Left lung (tissue), 14 donors: ENCODE data around the gene GJA9. TPM values are rescaled to one million over a fixed set of nuclear protein-coding genes. Genes with fewer than 3 reads are reported as not detected.

Experiments used
- ATAC-seq: fragments of 200-7000 bp; cut with Tn5 transposase; one replicate; pipeline ENCODE4 v1.9.1; 2020; ENCODE audit warnings: moderate library complexity
- DNase-seq, 4 donors: peaks; one replicate each; pipeline ENCODE4 v3.0.0-alpha.2; 2013 to 2020
- H3K27ac ChIP-seq, 2 donors: fragments of 200-600 bp; sonication (generic) in 1 of 2; one replicate each; pipeline versions ENCODE4 v1.5.0 to v1.8.0; 2020 to 2021
- H3K27me3 ChIP-seq, 2 donors: fragments of 200-600 bp; sonication (generic) in 1 of 2; one replicate each; pipeline versions ENCODE4 v1.5.0 to v1.8.0; 2020 to 2021
- H3K36me3 ChIP-seq, 2 donors: fragments of 200-600 bp; sonication (generic) in 1 of 2; one replicate each; pipeline versions ENCODE4 v1.5.0 to v1.8.0; 2020 to 2021
- H3K4me1 ChIP-seq, 2 donors: fragments of 200-600 bp; one replicate each; pipeline ENCODE4 v1.8.0; 2021
- H3K4me3 ChIP-seq, 2 donors: fragments of 200-600 bp; sonication (generic) in 1 of 2; one replicate each; pipeline versions ENCODE4 v1.5.0 to v1.8.0; 2020 to 2021; ENCODE audit warnings: mild to moderate bottlenecking in 1 of 2
- H3K9me3 ChIP-seq, 2 donors: fragments of 200-600 bp; sonication (generic) in 1 of 2; one replicate each; pipeline versions ENCODE4 v1.5.0 to v1.8.0; 2020 to 2021
- intact Hi-C, 2 donors: fragments of 100-400 bp; cut with DNase I; formaldehyde crosslinking; loops; one replicate each; pipeline versions ENCODE4 v1.11.2 to v1.14.2; 2022
- long read RNA-seq, 12 donors: library from polyadenylated mRNA in 2 of 12; unstranded in 2 of 12; transcript quantifications; one replicate each; pipeline ENCODE4 v2.0.0 and lab custom pipeline, GENCODE V29; 2019 to 2026
- polyA plus RNA-seq, 6 donors: library from polyadenylated mRNA; unstranded; fragments of 120-200 nt; gene quantifications; one replicate each; pipeline ENCODE4 v1.2.1, GENCODE V29; 2013; ENCODE audit not compliant: insufficient read length in 6 of 6
- total RNA-seq, 2 donors: library from RNA; stranded (reverse); fragmentation: NEBNext Ultra II Directional; extraction: Animal tissue kit (Norgen Biotek cat#: 25700); gene quantifications; one replicate each; pipeline ENCODE4 v1.2.1, GENCODE V29; 2021
- TF ChIP-seq, protein P1 (sequence below), 2 donors: fragments of 200-600 bp; sonication (generic) in 1 of 2; IDR thresholded peaks; one replicate each; pipeline versions ENCODE4 v1.5.0 to v1.8.0; 2021; ENCODE audit warnings: antibody characterized with exemption in 2 of 2
- donor health status: DM: no; HTN: yes; CAD: no.
- donor health status: DM: no; HTN: no; CAD: no.

Gene GJA9
- under 1 TPM in 1 of 2 donors, not detected in 1; 0.15 TPM for total RNA-seq
- polyA plus RNA-seq: under 1 TPM; 0.26 to 0.81 (median 0.41) TPM
- long read RNA-seq, donor 1: 0 reads
- long read RNA-seq, donor 2: 0 reads
- long read RNA-seq, donor 3: 0 reads
- long read RNA-seq, donor 4, partial matches to known transcripts: 0 of 1 reads
- long read RNA-seq, donor 4, other reads (novel, unspliced or antisense): 0 of 1 reads
- long read RNA-seq, donor 5: 0 reads
- long read RNA-seq, donor 6: 0 reads
- long read RNA-seq, donor 7: 0 reads
- long read RNA-seq, donor 8, partial matches to known transcripts: 0 of 2 reads
- long read RNA-seq, donor 8, other reads (novel, unspliced or antisense): 0 of 2 reads
- long read RNA-seq, donor 9: 0 reads
- long read RNA-seq, donor 10: 0 reads
- long read RNA-seq, donor 11, partial matches to known transcripts: 0 of 1 reads
- long read RNA-seq, donor 11, other reads (novel, unspliced or antisense): 0 of 1 reads
- long read RNA-seq, donor 12, partial matches to known transcripts: 0 of 2 reads
- long read RNA-seq, donor 12, other reads (novel, unspliced or antisense): 0 of 2 reads

DNA sequence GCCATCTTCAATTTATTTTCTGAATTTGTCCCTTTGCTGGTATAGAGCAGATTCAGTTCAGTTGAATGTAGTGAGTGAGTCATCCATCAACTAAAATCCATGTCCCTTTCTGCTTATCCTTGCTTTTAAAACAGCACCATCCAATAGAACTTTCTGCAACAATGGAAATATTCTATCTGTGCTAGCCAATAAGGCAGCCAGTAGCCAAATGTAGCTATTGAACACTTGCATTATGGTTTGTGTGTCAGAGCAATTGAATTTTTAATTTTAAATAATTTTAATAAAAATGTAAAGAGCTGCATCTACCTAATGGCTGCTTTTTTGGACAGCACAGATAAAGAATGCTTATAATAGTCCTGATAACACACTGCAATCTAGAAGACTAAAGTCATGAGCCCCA is at the start of gene GJA9:
TSS of gene GJA9 (minus strand) at position 101 of the 400 bp plus-strand sequence. CDS start 5,489 bp downstream, outside the sequence.
- no peak within 1 kb of the TSS for H3K4me3 ChIP-seq
- H3K27ac ChIP-seq: no peak within 1 kb of the TSS
- no peaks in the 10 kb centered on the region for H3K9me3 ChIP-seq
- TF ChIP-seq, protein P1, sequence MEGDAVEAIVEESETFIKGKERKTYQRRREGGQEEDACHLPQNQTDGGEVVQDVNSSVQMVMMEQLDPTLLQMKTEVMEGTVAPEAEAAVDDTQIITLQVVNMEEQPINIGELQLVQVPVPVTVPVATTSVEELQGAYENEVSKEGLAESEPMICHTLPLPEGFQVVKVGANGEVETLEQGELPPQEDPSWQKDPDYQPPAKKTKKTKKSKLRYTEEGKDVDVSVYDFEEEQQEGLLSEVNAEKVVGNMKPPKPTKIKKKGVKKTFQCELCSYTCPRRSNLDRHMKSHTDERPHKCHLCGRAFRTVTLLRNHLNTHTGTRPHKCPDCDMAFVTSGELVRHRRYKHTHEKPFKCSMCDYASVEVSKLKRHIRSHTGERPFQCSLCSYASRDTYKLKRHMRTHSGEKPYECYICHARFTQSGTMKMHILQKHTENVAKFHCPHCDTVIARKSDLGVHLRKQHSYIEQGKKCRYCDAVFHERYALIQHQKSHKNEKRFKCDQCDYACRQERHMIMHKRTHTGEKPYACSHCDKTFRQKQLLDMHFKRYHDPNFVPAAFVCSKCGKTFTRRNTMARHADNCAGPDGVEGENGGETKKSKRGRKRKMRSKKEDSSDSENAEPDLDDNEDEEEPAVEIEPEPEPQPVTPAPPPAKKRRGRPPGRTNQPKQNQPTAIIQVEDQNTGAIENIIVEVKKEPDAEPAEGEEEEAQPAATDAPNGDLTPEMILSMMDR (IDR thresholded peaks at IDR 0.05): no peak
- intact Hi-C loops: no loop called here
- H3K4me1 ChIP-seq: no peaks in the 10 kb centered on the region
- ATAC-seq: no peak
- DNase-seq: no peak
- no peaks in the 10 kb centered on the region for H3K27me3 ChIP-seq
- H3K36me3 ChIP-seq: no peaks in the 10 kb centered on the region

DNA sequence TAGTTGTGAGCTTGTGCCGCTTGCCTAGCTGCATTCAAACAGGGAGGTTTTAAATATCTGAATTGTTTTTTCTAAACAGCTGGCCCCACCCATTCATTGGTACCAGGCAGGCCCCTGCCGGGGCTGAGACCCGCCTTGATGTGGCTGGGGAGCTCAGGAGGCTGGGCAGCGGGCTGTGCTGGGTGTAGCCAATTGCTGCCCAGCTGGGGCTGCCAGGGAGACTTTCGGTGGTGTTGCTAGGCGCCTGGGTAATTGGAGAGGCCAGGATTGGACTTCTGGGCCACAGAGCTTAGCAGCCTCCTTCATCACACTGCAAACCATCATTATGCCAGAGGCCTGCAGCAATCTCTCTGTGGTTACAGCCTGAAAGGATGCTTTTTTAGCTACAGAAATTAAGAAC is 48.1 kb upstream of the GJA9 start:
- intact Hi-C loops: no loop called here

DNA sequence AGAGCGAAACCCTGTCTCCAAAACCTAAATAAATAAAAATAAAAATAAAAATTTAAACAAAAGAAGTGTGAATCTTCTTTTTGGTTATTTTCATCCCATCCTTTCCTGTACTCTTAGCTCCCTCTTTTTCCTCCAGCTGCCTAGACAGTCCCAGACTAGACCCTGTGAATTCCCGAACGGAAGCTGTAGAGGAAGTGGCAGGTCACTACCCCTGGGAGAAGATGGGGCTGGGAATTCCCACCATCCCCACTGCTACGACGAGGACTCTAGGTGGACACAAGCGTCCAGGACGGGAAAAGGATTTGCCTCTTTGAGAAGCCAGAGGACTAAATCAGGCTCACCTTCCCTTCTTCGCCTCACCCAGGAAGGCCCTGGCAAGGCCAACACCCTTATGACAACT is 47.7 kb upstream of the GJA9 start:
- Histone ChIP-seq H3K4me1 (no peaks in the 10 kb centered on the region), H3K9me3 (no peaks in the 10 kb centered on the region), H3K36me3 (no peaks in the 10 kb centered on the region), H3K4me3 (no peak overlapping the region), H3K27ac (no peak overlapping the region), H3K27me3 (no peaks in the 10 kb centered on the region)
- ATAC-seq (no peak), DNase-seq (no peak)
- intact Hi-C loops: no loop called here
- TF ChIP-seq, protein P1 (IDR thresholded peaks at IDR 0.05): no peak

More for the DNA sequence above, 48.1 kb upstream of the GJA9 start:
- no peaks in the 10 kb centered on the region for H3K4me1 ChIP-seq
- no peak for DNase-seq
- no peak for ATAC-seq
- TF ChIP-seq, protein P1 (IDR thresholded peaks at IDR 0.05): no peak
- no peaks in the 10 kb centered on the region for H3K36me3 ChIP-seq
- H3K4me3 ChIP-seq: no peak overlapping the region
- H3K27me3 ChIP-seq: no peaks in the 10 kb centered on the region
- H3K9me3 ChIP-seq: no peaks in the 10 kb centered on the region
- no peak overlapping the region for H3K27ac ChIP-seq

DNA sequence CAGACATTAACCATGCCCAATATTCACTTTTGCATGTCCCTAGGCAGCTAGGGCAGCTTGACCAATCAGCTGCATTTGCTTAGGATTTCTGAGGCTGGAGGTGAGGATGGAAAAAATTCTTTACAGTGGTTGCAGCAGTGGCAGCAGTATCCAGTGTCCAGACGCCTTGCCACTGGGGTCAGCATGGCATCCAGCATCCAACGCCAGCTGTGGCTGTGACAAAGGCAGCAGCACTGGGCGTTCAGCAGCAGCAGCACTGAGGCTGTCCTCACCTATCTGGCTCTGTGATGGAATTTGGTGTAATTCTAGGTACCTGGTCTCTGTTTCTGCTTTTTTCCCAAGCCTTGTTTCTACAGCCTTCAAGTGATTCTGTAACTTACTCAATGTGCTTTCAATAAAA is 44.7 kb upstream of the GJA9 start:
- Histone ChIP-seq H3K9me3 (no peaks in the 10 kb centered on the region), H3K36me3 (no peaks in the 10 kb centered on the region), H3K27me3 (no peaks in the 10 kb centered on the region), H3K27ac (no peak overlapping the region), H3K4me3 (no peak overlapping the region), H3K4me1 (no peaks in the 10 kb centered on the region)
- no peak for DNase-seq
- intact Hi-C loops: no loop called here
- TF ChIP-seq, protein P1 (IDR thresholded peaks at IDR 0.05): no peak
- ATAC-seq: no peak

DNA sequence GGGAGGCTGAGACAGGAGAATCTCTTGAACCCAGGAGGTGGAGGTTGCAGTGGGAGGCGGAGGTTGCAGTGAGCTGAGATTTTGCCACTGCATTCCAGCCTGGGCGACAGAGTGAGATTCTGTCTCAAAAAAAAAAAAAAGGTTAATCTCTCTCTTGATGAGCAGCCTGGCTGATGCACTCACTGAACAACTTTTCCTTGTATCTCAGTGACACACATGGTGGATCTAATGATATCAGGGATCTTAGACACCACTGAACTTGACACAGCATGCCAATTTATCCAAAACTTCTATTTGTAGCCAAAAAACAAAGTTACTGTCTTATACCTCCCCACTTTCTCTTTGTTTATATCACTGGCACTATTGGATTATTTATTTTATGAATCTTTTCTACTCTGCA is 44.0 kb upstream of the GJA9 start:
- no peak for ATAC-seq
- Histone ChIP-seq H3K4me1 (no peaks in the 10 kb centered on the region), H3K36me3 (no peaks in the 10 kb centered on the region), H3K4me3 (no peak overlapping the region), H3K27ac (no peak overlapping the region), H3K9me3 (no peaks in the 10 kb centered on the region), H3K27me3 (no peaks in the 10 kb centered on the region)
- DNase-seq: no peak
- intact Hi-C loops: no loop called here
- TF ChIP-seq, protein P1 (IDR thresholded peaks at IDR 0.05): no peak
